Common myeloid progenitor, CD34-positive (primary cell): ENCODE results near the gene TRAF5.

ENCODE experiments used
- CTCF ChIA-PET: fragments of 350-600 bp; sonication (Branson Sonifier 250); formaldehyde crosslinking; loops from one replicate; lab custom pipeline; 2021; ENCODE audit warnings: antibody characterized with exemption; lab: Charles Lee
- POLR2A ChIA-PET: fragments of 350-600 bp; sonication (Branson Sonifier 250); formaldehyde crosslinking; loops from one replicate; lab custom pipeline; 2021; ENCODE audit warnings: antibody characterized with exemption; lab: Charles Lee
- DNase-seq, 3 donors: peaks; one replicate each; pipeline versions ENCODE4 v3.0.0 to v3.0.0-alpha.2; 2013
- H3K27ac ChIP-seq, 2 experiments: 1 replicate in 1 of 2; 2 replicates in 1 of 2; pipeline ENCODE4 v1.7.0; 2013; ENCODE audit warnings: inconsistent platforms in 2 of 2, low read length in 2 of 2, mild to moderate bottlenecking in 2 of 2, low read depth in 1 of 2, moderate library complexity in 1 of 2; ENCODE audit not compliant: severe bottlenecking in 2 of 2, insufficient read depth in 1 of 2, poor library complexity in 1 of 2
- H3K27me3 ChIP-seq, 5 experiments: replicated peaks in 2 of 5; 1 replicate in 3 of 5; 2 replicates in 2 of 5; pipeline versions ENCODE4 v1.6.1 to v1.7.0; 2013; ENCODE audit warnings: low read length in 4 of 5, mild to moderate bottlenecking in 2 of 5, moderate library complexity in 2 of 5, inconsistent platforms in 1 of 5; ENCODE audit not compliant: insufficient read depth in 5 of 5, control insufficient read depth in 4 of 5
- H3K36me3 ChIP-seq, 4 experiments: 1 replicate in 2 of 4; 2 replicates in 2 of 4; pipeline versions ENCODE4 v1.6.1 to v1.7.0; 2013; ENCODE audit warnings: low read length in 3 of 4, control low read depth in 1 of 4, mild to moderate bottlenecking in 1 of 4; ENCODE audit not compliant: control insufficient read depth in 4 of 4, insufficient read depth in 4 of 4
- H3K4me1 ChIP-seq, 4 experiments: 1 replicate in 3 of 4; 2 replicates in 1 of 4; pipeline versions ENCODE4 v1.6.1 to v1.7.1; 2013; ENCODE audit warnings: low read length in 3 of 4, mild to moderate bottlenecking in 3 of 4, control low read depth in 1 of 4, inconsistent platforms in 1 of 4, moderate library complexity in 1 of 4; ENCODE audit not compliant: control insufficient read depth in 4 of 4, insufficient read depth in 4 of 4; ENCODE audit errors: control extremely low read depth in 1 of 4
- H3K4me3 ChIP-seq, 7 experiments: 1 replicate in 4 of 7; 2 replicates in 3 of 7; pipeline versions ENCODE4 v1.5.1 to v1.7.0; 2013; ENCODE audit warnings: mild to moderate bottlenecking in 7 of 7, low read length in 6 of 7, moderate library complexity in 6 of 7, inconsistent platforms in 2 of 7, low read depth in 2 of 7, control low read depth in 1 of 7; ENCODE audit not compliant: insufficient read depth in 4 of 7, control insufficient read depth in 1 of 7; ENCODE audit errors: extremely low read depth in 1 of 7
- H3K9me3 ChIP-seq, 5 experiments: 1 replicate in 4 of 5; 2 replicates in 1 of 5; pipeline versions ENCODE4 v1.6.1 to v1.7.1; 2013; ENCODE audit warnings: low read length in 4 of 5, mild to moderate bottlenecking in 2 of 5, inconsistent platforms in 1 of 5, low read depth in 1 of 5, moderate library complexity in 1 of 5; ENCODE audit not compliant: control insufficient read depth in 4 of 5, insufficient read depth in 2 of 5; ENCODE audit errors: control extremely low read depth in 1 of 5
- WGBS: methylation state at CpG from one replicate; pipeline ENCODE4 v1.1.5; 2013; ENCODE audit not compliant: insufficient coverage; 5-methylcytosine and 5-hydroxymethylcytosine counted together

The TRAF5 gene

DNA sequence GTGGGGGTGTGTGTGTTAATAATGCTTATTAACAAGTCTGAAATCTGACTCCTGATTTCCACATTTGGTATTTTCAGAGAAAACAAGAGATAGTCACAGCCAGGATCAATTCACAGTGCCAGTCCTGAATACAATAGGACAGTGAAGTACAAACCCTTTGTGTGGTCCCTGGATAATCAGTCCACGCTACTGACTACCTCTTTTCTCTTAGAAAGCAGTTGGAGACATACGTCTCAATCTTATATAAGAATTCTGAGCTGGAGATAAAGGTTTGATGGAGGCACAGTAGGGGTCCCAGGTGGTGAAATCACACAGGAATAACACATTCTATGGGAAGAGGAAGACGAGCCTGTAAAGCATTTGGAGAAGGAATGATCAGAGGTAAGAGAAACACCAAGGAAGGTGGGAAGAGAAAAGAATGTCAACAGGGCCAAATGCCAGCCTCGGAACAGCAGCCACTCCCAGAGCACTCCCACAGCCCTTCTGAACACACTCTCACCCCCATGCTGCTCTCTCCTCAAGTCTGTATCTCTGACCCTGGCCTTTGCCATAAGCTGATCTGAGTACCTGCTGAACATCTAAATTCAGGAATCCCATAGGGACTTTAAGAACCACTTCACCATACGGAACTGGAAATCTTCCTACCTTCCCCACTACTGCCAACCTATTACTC is 48.6 kb downstream of the TRAF5 start:
- Histone ChIP-seq H3K27me3 (no peaks in the 10 kb centered on the region), H3K4me1 (peaks cover 6 to 24% (median 15%) of the 10 kb centered on the region in 4 experiments), H3K9me3 (no peaks in the 10 kb centered on the region), H3K36me3 (peaks cover 6 to 38% (median 19%) of the 10 kb centered on the region in 4 experiments), H3K4me3 (no peak overlapping the region), H3K27ac (no peak overlapping the region)
- WGBS: 93% methylated on average over 4 of the region's 5 CpGs
- peak in 1 of 3 donors; percentile 50 for DNase-seq
- ChIA-PET CTCF (interaction anchor here (1.2 to 2.2 kb wide), 2 partner anchors 41 to 52 kb away, joined by 4 to 5 read pairs; no protein-coding TSS in a partner anchor), POLR2A (interaction anchor here (0.7 kb wide), 1 partner anchor 102 kb away, joined by 3 read pairs; no protein-coding TSS in a partner anchor)

DNA sequence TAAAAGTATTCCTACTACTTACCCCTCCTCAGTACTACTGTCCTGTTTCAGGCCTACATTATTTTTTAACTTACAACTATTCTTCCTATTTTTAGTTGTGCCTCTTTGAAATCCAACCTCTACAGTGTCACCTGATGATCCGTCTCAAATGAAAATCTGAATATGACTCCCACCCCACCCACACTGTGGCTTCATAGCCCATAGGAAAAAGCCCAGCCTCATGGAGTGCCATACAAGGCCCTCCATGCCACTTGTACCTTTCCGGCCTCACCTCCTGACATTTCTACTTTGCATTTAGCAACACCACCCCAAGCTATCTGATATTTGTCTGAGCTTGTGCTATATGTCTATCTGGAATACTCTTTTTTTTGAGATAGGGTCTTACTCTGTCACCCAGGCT is 49.3 kb downstream of the TRAF5 start:
- H3K4me3 ChIP-seq: no peak overlapping the region
- ChIA-PET CTCF (interaction anchor here (1.2 to 2.2 kb wide), 3 partner anchors 19 to 53 kb away, joined by 3 to 5 read pairs (median 4); no protein-coding TSS in a partner anchor), POLR2A (interaction anchor here (0.7 kb wide), 1 partner anchor 101 kb away, joined by 3 read pairs; no protein-coding TSS in a partner anchor)
- no peak overlapping the region for H3K27ac ChIP-seq
- peaks cover 6 to 35% (median 18%) of the 10 kb centered on the region in 4 experiments for H3K36me3 ChIP-seq
- H3K27me3 ChIP-seq: no peaks in the 10 kb centered on the region
- WGBS: 100% methylated on average over 1 of the region's 2 CpGs
- H3K4me1 ChIP-seq: peaks cover 6 to 24% (median 15%) of the 10 kb centered on the region in 4 experiments
- DNase-seq: no peak
- no peaks in the 10 kb centered on the region for H3K9me3 ChIP-seq

DNA sequence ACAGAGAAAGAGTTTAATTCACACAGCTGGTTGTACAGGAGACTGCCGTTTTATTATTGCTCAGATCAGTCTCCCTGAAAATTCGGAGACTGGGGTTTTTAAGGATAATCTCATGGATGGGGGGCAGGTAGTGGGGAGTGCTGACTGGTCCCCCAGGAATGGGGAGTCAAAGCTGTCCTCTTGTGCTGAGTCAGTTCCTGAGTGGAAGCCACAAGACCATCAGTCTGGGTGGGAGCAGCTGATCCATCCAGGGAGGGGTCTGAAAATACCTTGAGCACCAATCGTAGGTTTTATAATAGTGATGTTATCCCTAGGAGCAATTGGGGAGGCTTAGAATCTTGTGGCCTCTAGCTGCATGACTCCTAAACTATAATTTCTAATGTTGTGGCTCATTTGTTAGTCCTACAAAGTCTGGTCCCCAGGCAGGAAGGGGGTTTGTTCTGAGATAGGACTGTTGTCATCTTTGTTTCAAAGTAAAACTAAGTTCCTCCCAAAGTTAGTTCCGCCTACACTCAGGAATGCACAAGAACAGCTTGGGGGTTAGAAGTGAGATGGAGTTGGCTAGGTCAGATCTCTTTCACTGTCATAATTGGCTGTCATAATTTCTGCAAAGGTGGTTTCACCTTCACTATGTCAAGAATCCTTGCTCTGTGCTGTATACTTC is 50.3 kb downstream of the TRAF5 start:
- CTCF ChIA-PET: interaction anchor here (1.3 to 2.2 kb wide), 2 partner anchors 20 to 54 kb away, joined by 3 to 5 read pairs; no protein-coding TSS in a partner anchor
- 82% methylated on average over 2 of the region's 4 CpGs for WGBS
- Histone ChIP-seq H3K9me3 (no peaks in the 10 kb centered on the region), H3K27ac (peak overlapping the region in 1 of 2 experiments; percentile 36), H3K36me3 (peaks cover 6 to 27% (median 14%) of the 10 kb centered on the region in 4 experiments), H3K27me3 (no peaks in the 10 kb centered on the region), H3K4me3 (peak overlapping the region in 2 of 7 experiments; percentile 37 to 45), H3K4me1 (peaks cover 6 to 26% (median 15%) of the 10 kb centered on the region in 4 experiments)
- POLR2A ChIA-PET: no interaction called here
- peak in 2 of 3 donors; percentile 54 to 55 for DNase-seq

DNA sequence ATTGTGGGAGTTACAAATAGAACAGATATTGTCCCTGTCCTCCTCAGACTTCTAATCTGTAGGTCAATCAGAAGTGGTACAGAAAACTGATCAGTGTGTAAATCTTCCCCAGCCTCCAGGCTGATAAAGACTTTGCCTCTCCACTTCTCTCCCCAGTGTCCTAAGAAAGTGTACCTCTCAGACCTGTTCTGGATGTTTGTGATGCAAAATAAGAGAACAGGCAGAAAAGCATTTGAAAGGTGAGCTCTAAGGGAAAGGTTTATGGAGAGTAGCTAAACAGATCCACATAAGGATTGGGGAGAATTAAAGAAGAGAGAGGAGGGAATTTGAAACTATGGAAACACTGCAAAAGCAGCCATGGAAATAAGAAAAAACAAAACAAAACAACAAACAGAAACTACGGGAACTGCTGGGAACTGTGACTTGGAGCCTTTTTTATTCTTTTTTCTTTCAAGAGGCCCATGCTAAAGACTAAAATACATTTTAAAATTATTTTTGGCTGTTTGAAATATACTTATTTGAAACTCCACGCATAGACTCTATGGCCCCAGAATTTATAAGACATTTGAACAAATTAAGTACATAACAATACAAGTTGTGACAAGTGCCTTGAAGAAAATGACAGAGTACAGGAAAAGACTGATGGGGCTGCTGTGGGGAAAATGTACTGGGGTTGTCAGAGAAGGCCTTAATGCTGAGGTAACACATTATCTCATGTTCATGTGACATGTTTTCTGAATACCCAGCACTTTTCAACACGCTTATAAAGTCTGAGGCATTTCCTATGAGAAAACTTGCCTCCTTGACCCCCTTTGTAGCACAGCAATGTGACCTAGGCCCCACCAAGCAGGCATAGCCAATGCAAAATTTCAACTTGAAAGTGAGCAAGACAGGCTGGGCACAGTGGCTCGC is 51.2 kb downstream of the TRAF5 start:
- H3K9me3 ChIP-seq: no peaks in the 10 kb centered on the region
- peak in 1 of 3 donors; percentile 10 for DNase-seq

DNA sequence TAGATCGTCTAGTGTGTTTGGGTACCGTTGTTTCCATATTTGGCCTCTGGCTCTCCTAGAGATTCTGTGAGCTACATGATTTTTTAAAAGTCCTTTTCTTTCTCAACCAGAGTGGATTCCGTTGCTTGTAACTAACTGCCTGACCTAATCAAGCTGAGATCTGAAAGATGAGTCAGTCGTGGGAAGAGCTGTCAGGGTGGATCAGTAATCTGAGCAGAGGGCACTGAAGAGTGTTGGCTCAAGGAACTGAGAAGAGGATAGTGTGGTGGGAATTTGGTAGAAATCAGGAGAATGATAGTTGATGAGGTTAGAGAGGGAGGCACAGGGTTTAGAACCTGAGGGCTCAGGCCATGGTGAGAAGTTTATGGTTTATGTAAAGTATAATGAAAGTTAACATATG is 52.2 kb downstream of the TRAF5 start:
- no peaks in the 10 kb centered on the region for H3K27me3 ChIP-seq
- H3K27ac ChIP-seq: no peak overlapping the region
- H3K4me1 ChIP-seq: peaks cover 6 to 38% (median 20%) of the 10 kb centered on the region in 4 experiments
- ChIA-PET POLR2A (no interaction called here), CTCF (no interaction called here)
- 94% methylated on average over 4 of the region's 4 CpGs for WGBS
- H3K4me3 ChIP-seq: no peak overlapping the region
- no peaks in the 10 kb centered on the region for H3K9me3 ChIP-seq
- H3K36me3 ChIP-seq: peaks cover 6 to 20% (median 8%) of the 10 kb centered on the region in 4 experiments
- peak in 1 of 3 donors; percentile 11 for DNase-seq

More for the DNA sequence above, 51.2 kb downstream of the TRAF5 start:
- H3K27me3 ChIP-seq: no peaks in the 10 kb centered on the region
- H3K4me3 ChIP-seq: no peak overlapping the region
- H3K4me1 ChIP-seq: peaks cover 6 to 31% (median 15%) of the 10 kb centered on the region in 4 experiments
- ChIA-PET POLR2A (no interaction called here), CTCF (interaction anchor here (1.2 to 2.2 kb wide), 3 partner anchors 21 to 54 kb away, joined by 3 to 5 read pairs (median 4); partner anchors contain the start of gene TRAF5)
- H3K27ac ChIP-seq: peak overlapping the region in 1 of 2 experiments; percentile 26
- WGBS: 100% methylated on average over 2 of the region's 4 CpGs
- H3K36me3 ChIP-seq: peaks cover 6 to 20% (median 10%) of the 10 kb centered on the region in 4 experiments

DNA sequence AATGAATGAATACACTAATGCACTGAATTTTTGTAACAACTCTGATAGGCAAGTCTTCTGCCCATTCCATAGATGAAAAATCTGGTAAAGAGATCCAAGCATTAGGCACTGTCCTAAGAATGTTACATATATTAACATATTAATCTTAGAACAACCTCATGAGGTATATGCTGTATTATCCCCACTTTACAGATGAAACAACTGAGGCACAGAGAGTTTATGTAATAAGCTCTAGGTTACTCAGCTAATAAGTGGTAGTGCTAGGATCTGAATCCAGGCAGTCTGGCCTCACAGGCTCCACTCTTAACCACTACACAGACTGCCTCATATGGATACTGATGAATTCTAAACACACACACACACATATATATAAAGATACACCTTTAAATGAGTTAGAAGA is 52.8 kb downstream of the TRAF5 start:
- H3K4me3 ChIP-seq: no peak overlapping the region
- H3K4me1 ChIP-seq: peaks cover 2 to 33% (median 20%) of the 10 kb centered on the region in 4 experiments
- no peaks in the 10 kb centered on the region for H3K9me3 ChIP-seq
- CTCF ChIA-PET: interaction anchor here (1.5 to 1.9 kb wide), 3 partner anchors 26 to 134 kb away, joined by 4 to 5 read pairs (median 4); no protein-coding TSS in a partner anchor
- H3K27me3 ChIP-seq: no peaks in the 10 kb centered on the region
- no peak overlapping the region for H3K27ac ChIP-seq
- peaks cover 6 to 14% (median 7%) of the 10 kb centered on the region in 4 experiments for H3K36me3 ChIP-seq
- POLR2A ChIA-PET: no interaction called here
- no peak for DNase-seq
